ACC112 (cell line): Measurements from ENCODE around the gene HPCA.

Experiments
- H2AFZ ChIP-seq: fragments of 200-600 bp; sonication (generic); one replicate; pipeline ENCODE4 v1.6.0; 2017; ENCODE audit warnings: antibody characterized with exemption, low read length; ENCODE audit not compliant: unreplicated experiment
- H3K27ac ChIP-seq: fragments of 200-600 bp; sonication (generic); 2 replicates; pipeline ENCODE4 v1.5.1; 2014; ENCODE audit warnings: low read depth, mild to moderate bottlenecking, antibody characterized with exemption, low read length, moderate library complexity
- H3K27me3 ChIP-seq: fragments of 200-600 bp; sonication (generic); 2 replicates; pipeline ENCODE4 v1.6.1; 2014; ENCODE audit warnings: mild to moderate bottlenecking, antibody characterized with exemption, low read length, moderate library complexity, mixed read lengths; ENCODE audit not compliant: insufficient read depth
- H3K36me3 ChIP-seq: fragments of 200-600 bp; sonication (generic); 2 replicates; pipeline ENCODE4 v1.6.1; 2016; ENCODE audit warnings: mild to moderate bottlenecking, antibody characterized with exemption, low read length, moderate library complexity, mixed read lengths; ENCODE audit not compliant: insufficient read depth
- H3K4me1 ChIP-seq: fragments of 200-600 bp; sonication (generic); one replicate; pipeline ENCODE4 v1.6.1; 2016; ENCODE audit warnings: low read length, mixed read lengths; ENCODE audit not compliant: insufficient read depth, unreplicated experiment, control insufficient read depth
- H3K4me3 ChIP-seq: fragments of 200-600 bp; sonication (generic); 2 replicates; pipeline ENCODE4 v1.5.1; 2014; ENCODE audit warnings: mild to moderate bottlenecking, low read depth, low read length
- H3K79me2 ChIP-seq: fragments of 200-600 bp; sonication (generic); one replicate; pipeline ENCODE4 v1.6.0; 2016; ENCODE audit warnings: low read length; ENCODE audit not compliant: control insufficient read depth, unreplicated experiment, insufficient read depth

The HPCA gene

DNA sequence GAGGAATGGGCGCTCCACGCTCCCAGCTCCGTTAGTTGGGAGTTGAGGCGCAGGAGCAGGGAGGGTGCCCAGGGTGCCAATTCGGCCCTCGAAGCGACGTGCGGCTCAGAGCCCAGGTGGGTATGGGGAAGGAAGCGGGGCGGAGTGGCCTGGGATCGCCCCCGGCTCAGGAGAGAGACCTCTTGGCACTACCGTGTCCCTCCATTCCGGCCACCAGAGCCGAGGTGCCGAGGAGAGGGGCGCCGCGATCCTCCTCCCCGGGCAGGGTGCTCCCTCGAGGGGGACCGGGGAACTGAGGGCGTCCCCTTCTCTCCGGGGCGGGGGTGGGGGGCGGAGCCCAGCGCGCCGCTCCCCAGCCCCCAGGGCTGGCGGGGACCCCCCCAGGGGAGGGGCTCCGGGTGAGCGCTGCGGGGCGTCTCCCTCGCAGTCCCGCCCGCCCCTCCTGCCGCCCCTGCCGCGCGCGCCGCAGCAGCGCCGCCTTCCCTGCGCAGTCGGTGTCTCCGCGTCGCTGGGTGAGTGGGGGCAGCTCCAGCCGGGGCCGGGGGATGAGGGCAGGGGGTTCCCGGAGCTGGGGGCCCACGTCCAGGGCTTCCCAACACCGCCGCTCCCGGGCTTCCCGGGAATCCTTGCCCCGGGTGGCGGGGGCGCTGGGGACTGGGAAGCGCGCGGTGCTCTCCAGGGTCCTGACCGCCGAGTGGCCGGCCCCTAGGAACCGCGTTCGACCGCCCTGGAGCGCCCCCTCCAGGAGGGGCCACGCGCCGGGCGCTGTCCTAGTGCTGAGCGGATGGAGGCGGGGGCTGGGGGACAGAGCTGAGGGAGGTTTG lies at the start of gene HPCA:
HPCA (plus strand) TSS at position 488 of the 824 bp plus-strand sequence. CDS start 2,408 bp downstream, outside the sequence.
- peaks cover 49% of the 10 kb centered on the region for H3K27me3 ChIP-seq
- H3K36me3 ChIP-seq, result no peaks in the 10 kb centered on the region
- no peak within 1 kb of the TSS for H3K27ac ChIP-seq
- H3K79me2 ChIP-seq, result no peaks in the 10 kb centered on the region
- no peak within 1 kb of the TSS for H3K4me3 ChIP-seq
- peaks cover 8% of the 10 kb centered on the region for H3K4me1 ChIP-seq
- no peak within 1 kb of the TSS for H2AFZ ChIP-seq

DNA sequence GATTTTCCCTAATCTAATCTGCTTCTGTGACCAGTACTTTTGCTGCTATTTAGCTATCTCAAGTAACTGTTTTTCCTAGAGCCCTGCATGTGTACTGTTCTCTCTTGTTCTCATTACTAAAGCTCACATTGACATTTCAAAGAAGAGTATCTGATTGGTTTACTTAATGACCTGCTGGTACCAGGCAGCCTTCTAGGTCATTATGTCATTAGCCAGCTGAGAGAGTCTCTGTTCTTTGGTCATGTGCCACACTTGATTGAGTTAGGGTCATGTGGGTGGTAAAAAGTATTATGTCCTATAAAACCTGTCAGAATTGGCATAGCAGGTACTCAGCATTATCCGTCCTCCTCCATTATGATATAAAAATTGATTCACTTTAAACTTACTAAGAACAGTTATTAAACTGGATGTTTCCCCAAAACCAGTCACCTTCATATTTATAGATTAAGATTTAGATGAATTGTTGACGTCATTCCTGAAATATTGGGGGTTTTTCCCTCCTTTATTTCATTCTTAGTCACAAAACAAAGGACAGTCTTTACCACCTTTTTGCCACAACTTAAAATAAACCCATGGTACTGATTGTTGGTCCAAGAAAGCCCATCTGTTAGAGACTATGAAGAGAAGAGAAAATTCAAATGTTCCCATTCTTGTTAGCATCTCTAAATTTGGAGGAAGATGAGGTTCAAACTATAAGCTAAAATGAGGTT lies 37.8 kb upstream of the HPCA start:
- peaks cover 15% of the 10 kb centered on the region for H3K36me3 ChIP-seq
- no peak overlapping the region for H2AFZ ChIP-seq
- H3K27ac ChIP-seq, result no peak overlapping the region
- H3K4me1 ChIP-seq, result no peaks in the 10 kb centered on the region
- no peaks in the 10 kb centered on the region for H3K27me3 ChIP-seq
- no peak overlapping the region for H3K4me3 ChIP-seq
- H3K79me2 ChIP-seq, result no peaks in the 10 kb centered on the region

- peaks cover 1% of the 10 kb centered on the region for H3K4me1 ChIP-seq
- H3K27ac ChIP-seq, result no peak overlapping the region
- H3K4me3 ChIP-seq, result no peak overlapping the region
- no peaks in the 10 kb centered on the region for H3K27me3 ChIP-seq
- no peaks in the 10 kb centered on the region for H3K79me2 ChIP-seq
- H2AFZ ChIP-seq, result no peak overlapping the region
- H3K36me3 ChIP-seq, result 0 out of 2 replicates have a peak, but pooled peaks cover 14% of the 10 kb centered on the region
These were observed 30.3 kb upstream of the HPCA start for GRCh38 chr1:32855861-32856617.

- Histone ChIP-seq H2AFZ (no peak overlapping the region), H3K36me3 (0 out of 2 replicates have a peak, but pooled peaks cover 14% of the 10 kb centered on the region), H3K4me1 (peaks cover 10% of the 10 kb centered on the region), H3K79me2 (no peaks in the 10 kb centered on the region), H3K27me3 (no peaks in the 10 kb centered on the region), H3K4me3 (no peak overlapping the region), H3K27ac (no peak overlapping the region)
These were observed 28.2 kb upstream of the HPCA start for GRCh38 chr1:32858136-32858535.

DNA sequence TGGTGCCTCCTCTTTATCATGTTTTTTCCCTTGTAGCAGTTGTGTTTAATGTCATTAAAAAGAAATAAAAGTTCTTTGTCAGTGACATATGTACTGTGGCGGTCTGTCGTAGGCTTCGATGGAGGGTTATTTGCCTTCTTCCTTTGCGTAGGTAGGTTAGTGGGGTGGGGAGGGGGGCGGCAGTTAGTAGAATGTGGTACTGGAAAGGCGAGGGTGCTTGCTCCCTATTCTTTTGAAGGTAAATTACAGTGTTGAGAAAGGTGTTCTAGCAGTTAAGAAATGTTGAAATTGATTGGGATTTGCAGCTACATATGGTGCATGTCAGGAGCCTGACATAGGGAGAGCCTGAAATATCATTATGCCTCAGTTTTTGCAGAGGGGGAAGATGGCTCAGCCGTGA lies 27.5 kb upstream of the HPCA start:
- Histone ChIP-seq H3K36me3 (0 out of 2 replicates have a peak, but pooled peaks cover 14% of the 10 kb centered on the region), H3K27ac (no peak overlapping the region), H3K79me2 (no peaks in the 10 kb centered on the region), H3K4me1 (peaks cover 10% of the 10 kb centered on the region), H3K27me3 (no peaks in the 10 kb centered on the region), H2AFZ (no peak overlapping the region), H3K4me3 (no peak overlapping the region)

DNA sequence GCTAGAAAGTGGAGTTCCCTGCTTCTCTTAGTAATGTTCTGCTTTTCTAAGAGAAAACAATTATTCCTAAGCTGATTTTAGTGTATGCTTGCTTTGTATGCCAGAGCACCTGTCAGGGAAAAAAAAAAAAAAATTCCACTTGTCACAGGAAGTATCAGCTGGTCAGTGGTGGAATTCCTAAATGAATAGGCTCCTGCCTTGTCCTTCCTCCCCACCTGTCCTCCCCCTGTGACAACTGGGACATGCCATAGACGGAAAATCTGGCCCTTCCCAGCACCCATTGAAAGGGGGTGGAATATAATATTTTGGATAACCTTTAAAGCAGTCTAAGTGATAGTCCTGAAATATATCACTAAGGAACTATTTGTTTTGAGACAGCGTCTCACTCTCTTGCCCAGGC lies 26.4 kb upstream of the HPCA start:
- Histone ChIP-seq H3K27me3 (no peaks in the 10 kb centered on the region), H3K27ac (no peak overlapping the region), H3K4me1 (peaks cover 10% of the 10 kb centered on the region), H3K4me3 (no peak overlapping the region), H3K79me2 (no peaks in the 10 kb centered on the region), H2AFZ (no peak overlapping the region), H3K36me3 (0 out of 2 replicates have a peak, but pooled peaks cover 14% of the 10 kb centered on the region)

DNA sequence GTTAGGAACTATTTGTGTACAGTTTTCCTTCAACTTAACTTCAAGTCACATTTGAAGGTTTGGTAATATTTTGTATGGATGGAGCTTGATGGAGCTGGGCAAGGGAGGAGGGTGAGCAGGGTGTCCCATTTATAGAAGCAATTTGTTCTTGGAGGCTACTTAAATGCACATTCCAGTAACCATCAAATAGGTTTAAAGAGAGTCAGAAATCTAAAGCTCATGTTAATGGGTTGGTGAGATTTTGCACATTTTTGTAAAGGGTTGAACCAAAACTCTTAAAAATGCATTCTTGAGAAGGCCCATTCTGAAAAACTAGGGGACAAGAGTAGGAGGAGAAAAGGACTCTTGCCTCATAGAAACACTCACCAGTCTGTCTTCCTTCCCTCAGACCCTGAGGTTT lies 25.7 kb upstream of the HPCA start:
- Histone ChIP-seq H3K4me1 (peaks cover 10% of the 10 kb centered on the region), H3K4me3 (no peak overlapping the region), H2AFZ (no peak overlapping the region), H3K79me2 (no peaks in the 10 kb centered on the region), H3K27me3 (no peaks in the 10 kb centered on the region), H3K36me3 (0 out of 2 replicates have a peak, but pooled peaks cover 14% of the 10 kb centered on the region), H3K27ac (no peak overlapping the region)

GRCh38 chr1:32861904-32862695 lies 24.2 kb upstream of the HPCA start:
- Histone ChIP-seq H3K79me2 (no peaks in the 10 kb centered on the region), H3K4me3 (no peak overlapping the region), H3K27ac (no peak overlapping the region), H2AFZ (no peak overlapping the region), H3K27me3 (no peaks in the 10 kb centered on the region), H3K4me1 (peaks cover 10% of the 10 kb centered on the region), H3K36me3 (0 out of 2 replicates have a peak, but pooled peaks cover 10% of the 10 kb centered on the region)

DNA sequence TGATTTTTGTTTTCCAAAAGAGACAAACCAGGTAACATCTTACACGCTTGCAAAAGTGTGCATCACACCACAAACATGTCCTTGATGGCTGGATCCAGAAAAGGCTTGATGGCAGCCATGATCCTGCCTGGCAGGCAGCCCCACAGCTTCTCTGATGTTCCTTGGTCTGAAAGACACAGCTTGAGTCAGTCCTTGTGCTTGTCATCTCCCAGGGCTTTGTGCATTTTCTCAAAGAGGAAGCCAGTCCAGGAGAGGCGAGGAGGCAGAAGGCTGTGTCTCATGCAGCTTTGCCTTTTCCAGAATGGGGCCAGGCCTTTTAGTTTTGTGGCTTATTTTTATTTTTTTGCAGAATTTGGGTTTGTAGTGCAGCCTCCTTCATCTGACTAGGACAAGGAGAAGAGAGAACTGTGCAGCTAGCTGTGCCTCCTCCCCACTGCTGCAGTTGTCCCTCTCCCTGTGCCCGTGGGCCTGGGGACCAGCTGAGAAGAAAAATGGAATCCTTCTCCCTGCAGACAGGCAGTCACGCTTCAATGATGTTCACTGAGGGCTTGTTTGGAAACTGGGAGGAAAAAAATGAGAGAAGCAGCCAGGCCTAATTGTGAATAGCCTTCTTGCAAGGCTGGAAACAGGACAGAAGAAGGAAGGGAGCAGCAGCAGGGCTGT lies 22.9 kb upstream of the HPCA start:
- no peaks in the 10 kb centered on the region for H3K27me3 ChIP-seq
- H3K79me2 ChIP-seq, result no peaks in the 10 kb centered on the region
- H2AFZ ChIP-seq, result no peak overlapping the region
- H3K4me1 ChIP-seq, result peaks cover 10% of the 10 kb centered on the region
- no peak overlapping the region for H3K27ac ChIP-seq
- no peak overlapping the region for H3K4me3 ChIP-seq
- H3K36me3 ChIP-seq, result 0 out of 2 replicates have a peak, but pooled peaks cover 3% of the 10 kb centered on the region
